D341Med (cell line): Measurements from ENCODE around the gene SNRPE.
"Not testable (repeated sequence)": the region's sequence is repeated elsewhere in the genome, so short reads cannot be mapped to it uniquely, and the experiment has no call there.

Source experiments
- DNase-seq: peaks from one replicate; pipeline ENCODE4 v3.0.0; 2012; ENCODE audit warnings: low spot score

SNRPE gene

DNA sequence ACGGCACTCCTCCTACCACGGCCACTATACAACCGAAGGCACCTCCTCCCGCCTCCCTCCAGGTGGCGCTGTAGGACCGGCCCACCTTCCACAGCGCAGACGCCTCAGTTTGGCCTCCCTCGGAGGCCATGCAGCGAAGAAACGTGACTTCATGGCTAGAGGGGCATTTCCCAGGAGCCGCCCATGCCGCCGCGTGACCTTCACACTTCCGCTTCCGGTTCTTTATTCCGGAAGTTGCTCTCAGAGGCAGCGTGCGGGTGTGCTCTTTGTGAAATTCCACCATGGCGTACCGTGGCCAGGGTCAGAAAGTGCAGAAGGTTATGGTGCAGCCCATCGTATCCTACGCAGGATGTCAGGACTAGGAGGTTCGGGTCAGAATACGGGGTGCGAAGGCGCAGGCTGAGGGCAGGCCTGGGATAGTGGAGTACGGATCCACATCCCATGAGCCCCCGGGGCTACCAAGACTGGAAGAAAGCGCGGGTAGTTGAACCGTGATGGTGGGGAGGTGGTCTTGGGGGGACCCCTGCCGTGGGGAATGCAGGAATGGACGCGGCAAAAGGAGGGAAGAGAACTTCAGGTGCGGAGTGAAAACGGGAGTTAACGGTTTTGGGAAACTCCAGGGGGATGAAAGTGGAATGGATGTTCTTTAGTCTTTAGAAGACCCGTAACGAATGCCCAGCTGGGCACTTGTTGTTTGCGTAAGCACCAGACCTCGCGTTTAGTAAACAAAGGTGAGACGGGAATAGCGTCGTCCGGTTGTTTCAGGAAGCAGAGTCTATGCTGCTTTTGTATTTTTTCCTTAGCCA, at the start of gene SNRPE:
Gene SNRPE, plus strand, starts transcription at position 221 of the 806 bp plus-strand sequence. Its CDS starts 61 bp downstream, at position 282.
- DNase-seq = peak; percentile 96

DNA sequence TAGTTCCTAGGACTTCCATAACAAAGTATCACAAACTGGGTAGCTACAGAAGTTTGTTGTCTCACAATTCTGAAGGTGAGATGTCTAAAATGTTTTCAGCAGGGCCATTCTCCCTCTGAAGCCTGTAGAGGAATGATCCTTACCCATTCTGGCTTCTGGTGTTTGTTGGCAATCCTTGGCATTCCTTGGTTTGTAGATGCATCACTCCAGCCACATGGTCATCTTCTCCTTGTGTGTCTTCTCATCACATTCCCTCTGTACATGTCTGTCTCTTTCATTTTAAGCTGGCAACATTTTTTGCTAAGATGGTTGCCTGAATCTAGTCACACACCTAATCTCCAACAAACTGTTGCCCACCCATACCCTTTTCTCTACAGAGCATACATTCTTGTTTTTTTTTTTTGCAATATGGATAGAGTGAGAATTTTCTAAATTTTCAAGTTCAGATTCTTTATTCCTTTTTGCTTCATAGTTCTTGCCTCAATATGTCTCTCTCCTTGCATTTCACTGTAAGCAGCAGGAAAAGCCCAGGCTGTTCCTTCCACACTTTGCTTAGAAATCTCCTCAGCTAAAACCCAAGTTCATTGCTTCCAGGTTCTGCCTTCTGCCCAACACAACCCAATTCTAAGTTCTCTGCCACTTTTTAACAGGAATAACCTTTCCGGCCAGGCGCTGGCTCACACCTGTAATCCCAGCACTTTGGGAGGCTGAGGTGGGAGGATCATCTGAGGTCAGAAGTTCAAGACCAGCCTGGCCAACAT, 47.6 kb upstream of the SNRPE start:
- no peak for DNase-seq

DNA sequence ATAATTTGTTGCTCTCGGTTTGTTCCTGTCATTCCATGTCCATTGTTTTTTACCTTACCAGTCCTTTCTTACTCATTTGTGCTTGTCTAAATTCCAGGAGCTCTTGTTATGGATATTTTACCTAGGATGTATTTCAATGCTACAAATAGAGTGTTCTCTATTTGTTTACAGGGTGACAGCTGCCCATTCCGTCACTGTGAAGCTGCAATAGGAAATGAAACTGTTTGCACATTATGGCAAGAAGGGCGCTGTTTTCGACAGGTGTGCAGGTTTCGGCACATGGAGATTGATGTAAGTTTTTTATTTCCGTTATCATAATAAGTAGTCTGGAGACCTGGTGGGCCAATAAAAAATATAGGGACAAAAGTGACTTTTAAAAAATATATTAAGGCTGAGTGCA, 43.0 kb upstream of the SNRPE start:
- DNase-seq = no peak

DNA sequence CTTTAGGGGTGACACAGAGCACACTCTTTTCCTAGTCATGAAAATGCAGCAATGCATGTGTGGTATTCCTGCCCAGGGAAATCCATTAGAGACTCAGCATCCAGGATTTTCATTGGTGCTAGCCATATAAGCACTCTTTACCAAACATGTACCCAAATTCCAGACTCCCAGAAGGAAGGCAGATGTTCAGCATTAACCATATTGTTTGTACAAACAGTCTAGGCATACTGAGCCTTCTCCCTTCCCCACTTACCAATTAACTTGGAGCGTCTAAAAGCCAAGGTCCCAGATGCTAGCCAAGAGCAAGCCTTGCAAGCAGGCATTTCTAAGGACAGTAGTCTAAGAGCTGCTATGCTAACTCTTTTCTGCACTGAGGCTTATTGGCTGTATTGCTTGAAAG, 38.1 kb upstream of the SNRPE start:
- DNase-seq = no peak

DNA sequence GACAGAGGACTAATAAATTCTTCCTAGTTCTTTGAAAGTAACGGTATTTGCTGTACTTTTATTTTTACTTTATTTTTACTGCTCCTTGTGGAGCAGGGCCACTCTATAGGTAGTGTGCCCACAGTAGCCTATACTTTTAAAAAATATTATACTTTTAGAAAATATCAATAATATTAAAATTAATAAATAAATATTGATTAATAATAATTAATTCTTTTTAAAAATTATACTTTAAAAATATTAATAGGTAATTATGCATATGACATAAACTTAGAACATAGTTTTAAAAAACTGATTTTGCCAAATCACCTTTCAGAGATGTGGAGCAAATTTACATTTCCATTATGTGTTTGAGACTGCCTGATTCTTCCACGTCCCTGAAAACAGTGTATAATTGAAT, 35.2 kb upstream of the SNRPE start:
- no peak for DNase-seq

DNA sequence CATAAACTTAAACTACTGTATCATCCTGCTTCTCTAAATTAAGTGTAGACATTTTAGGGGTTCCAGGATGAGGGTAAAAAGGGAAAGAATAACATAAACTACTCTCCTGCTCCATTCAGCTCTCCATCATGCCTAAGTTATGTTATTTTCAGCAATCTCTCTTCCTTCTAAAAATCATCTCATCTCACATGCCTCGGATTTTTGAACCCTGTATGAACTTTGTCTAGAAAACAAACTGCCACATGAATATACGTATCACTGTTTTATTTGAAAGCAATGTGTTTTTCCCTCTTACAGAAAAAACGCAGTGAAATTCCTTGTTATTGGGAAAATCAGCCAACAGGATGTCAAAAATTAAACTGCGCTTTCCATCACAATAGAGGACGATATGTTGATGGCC, 33.4 kb upstream of the SNRPE start:
- DNase-seq = no peak

DNA sequence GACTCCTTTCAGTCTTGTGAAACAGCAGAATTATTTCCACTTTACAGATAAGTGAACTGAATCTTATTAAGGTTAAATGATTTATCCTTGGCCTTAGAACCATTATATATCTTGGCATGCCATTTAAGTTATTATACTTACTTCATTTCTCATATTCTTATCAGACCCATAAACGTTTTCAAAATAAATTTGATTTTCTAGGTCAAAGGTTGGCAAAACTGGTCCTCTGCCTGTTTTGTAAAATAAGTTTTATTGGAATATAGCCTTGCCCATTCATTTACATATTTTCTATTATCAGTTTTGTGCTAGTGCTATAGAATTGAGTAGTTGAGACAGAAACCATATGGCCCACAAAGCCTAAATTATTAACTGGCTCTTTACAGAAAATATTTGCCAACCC, 32.9 kb upstream of the SNRPE start:
- no peak for DNase-seq

DNA sequence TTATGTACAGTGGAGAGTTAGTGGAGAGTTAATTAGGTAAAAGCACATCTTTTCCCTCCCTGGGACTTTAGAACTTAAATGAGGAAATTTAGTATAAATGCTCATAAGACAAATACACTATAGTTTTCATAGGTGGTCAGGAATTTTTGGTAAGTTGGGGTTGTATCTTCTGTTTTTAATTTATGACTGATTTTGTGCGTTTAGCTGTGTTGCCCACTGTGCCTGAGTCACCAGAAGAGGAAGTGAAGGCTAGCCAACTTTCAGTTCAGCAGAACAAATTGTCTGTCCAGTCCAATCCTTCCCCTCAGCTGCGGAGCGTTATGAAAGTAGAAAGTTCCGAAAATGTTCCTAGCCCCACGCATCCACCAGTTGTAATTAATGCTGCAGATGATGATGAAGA, 32.2 kb upstream of the SNRPE start:
- DNase-seq = not testable (repeated sequence)

DNA sequence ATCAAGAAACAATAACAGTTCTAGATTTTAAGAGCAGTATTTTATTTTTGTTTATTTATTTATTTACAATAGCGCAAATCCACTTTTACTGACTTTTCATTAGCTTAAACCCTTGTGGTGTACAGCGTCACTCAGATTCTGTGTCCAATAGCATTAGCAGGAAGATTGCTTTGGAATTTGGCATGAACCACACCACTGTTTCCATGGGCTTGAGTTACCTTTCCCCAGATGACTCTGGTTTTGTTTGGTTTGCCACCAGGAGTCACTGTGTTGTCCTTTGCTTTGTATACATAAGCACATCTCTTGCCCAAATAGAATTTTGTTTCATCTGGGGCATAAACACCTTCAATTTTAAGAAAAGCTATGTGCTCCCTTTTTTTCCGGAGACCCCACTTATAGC, 25.9 kb upstream of the SNRPE start:
- DNase-seq = no peak

DNA sequence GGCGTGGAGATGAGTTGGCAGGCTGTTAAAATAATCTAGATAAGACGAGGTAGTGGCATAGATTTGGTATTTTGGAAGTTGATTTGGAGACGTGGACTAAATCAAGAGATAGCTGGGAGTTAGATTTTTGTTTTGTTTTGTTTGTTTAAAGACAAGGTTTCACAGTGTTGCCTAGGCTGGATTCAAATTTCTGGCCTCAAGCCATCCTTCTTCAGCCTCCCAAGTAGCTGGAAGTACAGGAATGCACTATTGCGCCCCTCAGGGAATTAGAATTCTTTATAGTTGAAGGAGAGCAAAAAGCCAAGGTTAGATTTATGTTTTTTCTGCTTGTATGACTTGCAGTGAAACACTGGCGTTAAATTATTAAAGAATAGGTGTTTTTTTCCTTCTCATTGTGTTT, 22.3 kb upstream of the SNRPE start:
- DNase-seq = no peak

DNA sequence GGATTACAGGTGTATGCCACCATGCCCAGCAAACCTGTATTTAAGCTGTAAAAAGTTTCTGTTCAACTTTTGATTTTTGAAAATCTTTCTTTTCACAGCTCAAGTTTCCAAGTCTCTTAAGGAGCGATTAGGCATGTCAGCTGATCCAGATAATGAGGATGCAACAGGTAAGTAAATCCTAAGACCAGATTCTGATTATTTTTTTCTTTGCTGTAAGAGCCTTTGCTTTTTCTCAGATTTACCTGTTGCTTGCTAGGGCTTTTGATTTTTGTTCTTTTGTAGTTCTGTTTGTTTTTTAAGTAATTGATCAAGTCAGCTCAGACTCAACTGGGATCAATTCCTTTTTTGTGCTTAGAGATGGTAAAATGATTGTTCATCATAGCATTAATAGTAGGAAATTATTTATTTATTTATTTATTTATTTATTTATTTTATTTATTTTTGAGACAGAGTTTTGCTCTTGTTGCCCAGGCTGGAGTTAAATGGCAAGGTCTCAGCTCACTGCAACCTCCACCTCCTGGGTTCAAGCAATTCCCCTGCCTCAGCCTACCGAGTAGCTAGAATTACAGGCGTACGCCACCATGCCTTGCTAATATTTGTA, 21.1 kb upstream of the SNRPE start:
- no peak for DNase-seq

DNA sequence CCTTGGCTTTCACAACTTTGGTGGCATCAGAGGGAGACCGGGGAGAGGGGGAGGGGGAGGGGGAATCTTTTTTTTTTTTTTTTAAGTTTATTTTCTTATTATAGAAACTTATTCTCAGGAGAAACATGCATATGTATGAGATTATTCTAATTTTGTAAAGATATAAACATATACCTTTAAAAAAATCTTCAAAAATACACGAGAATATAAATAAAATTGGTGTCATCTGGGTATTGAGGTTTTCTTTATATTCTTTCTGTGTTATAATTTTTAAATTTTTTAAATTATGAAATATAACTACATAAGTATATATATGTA, 18.9 kb upstream of the SNRPE start:
- no peak for DNase-seq

DNA sequence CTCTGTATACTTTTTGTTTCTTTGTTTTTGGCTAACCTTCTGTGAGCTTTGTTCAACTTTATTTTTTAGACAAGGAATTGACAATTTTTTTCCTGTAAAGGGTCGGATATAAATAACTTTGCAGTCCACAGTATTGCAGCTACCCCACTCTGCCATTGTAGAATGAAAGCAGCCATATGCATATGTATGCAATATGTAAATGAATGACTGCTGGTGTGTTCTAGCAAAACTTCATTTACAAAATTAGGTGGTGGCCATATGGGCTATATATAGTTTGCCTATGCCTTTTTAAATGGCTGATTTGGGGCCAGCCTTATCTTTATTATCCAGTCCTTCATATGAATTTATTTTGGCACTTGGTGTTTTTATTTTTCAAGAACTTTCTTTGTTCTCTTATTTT, 18.0 kb upstream of the SNRPE start:
- no peak for DNase-seq

DNA sequence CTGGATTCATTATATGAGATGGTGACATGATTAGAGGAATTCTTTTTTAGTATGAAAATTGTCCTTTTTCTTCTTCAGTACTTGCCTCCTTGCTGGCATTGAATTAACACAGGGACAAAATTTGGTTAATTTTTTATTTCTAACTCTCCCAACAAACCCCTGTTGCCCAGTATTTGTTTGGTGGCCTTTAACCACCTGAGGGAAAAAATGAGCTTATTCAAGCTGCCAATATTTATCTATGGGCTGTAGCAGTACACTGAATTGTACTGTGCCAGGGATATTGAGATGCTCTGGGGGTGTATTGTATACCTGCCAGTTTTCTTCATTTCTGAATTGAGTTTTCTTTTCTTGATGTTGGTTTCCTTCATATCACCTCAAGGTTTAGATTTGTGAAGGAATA, 8.3 kb upstream of the SNRPE start:
- not testable (repeated sequence) for DNase-seq

DNA sequence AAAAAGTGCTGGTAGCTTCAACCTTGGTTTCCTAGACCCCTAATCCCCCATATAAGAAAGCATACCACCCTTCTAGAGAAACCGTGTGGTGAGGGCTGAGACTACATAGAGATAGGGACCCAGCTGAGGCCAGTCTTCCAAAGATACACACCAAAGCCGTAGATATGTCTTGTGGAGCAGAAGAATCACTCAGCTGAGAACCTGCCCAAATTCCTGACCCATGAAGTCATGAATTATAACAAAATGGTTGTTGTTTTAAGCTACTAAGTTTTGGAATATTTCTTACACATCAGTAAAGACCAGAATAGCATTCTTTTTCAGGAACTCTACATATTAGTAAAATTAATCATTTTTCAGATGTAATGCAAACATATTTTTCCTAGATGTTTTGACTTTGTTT, 3.3 kb upstream of the SNRPE start:
- DNase-seq = no peak

DNA sequence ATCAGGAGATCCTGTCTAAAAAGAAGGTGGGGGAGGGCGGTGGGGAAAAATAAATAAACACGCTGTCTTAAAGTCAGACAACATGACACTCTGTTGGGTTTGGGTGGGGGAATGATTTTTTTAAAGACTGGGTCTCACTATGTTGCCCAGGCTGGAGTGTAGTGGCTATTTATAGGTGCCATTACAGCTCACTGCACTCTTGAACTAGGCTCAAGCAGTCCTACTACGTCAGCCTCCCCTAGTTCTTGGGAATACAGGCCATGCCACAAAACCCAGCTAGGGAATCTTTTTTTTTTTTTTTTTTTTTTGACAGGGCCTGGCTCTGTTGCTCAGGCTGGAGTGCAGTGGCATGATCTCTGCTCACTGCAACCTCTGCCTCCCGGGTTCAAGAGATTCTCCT, 2.4 kb upstream of the SNRPE start:
- no peak for DNase-seq

DNA sequence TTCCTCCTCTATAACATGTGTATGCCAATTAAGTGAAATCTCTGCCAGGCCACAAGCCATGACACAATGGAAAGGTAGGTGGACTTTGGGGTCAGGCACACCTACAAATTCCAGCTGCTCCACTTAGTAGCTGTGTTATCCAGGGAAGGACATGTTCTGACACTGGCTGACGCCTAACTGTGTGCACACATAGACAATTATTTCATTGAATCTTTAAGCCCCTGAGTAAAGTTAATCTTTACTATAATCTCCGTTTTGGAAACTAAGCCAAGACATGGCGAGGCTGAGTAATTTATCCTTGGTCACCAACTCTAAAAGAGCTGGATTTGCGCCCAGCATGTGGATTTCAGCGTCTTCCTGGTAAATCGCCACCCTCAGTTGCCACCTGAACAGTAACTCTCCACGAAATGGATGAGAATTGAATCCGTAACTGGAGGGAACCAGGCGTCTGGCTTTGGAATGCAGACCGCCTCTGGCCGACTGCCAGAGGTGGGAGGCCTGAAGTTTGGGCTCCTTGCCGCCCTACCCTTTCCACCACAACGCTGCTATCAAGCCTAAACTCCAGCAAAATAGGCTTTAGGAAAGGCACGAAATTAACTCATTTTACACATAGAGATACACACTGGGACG, 888 bp upstream of the SNRPE start:
- peak; percentile 71 for DNase-seq

DNA sequence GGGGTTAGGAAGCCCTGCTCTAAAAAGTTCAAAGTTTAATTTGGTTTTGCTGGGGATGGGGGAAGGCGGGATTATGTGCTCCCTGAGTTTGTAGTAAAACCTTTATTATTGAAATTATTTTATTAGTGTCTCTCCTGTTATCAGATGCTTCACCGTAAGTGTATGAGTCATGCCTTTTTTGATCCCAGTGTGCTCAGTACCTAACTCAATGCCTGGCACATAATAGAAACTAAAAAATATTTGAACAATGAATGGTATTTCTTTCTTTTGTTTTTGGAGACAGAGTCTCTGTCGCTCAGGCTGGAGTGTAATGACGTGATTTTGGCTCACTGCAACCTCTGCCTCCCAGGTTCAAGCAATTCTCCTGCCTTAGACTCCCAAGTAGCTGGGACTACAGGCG, 6.4 kb downstream of the SNRPE start:
- DNase-seq = no peak

DNA sequence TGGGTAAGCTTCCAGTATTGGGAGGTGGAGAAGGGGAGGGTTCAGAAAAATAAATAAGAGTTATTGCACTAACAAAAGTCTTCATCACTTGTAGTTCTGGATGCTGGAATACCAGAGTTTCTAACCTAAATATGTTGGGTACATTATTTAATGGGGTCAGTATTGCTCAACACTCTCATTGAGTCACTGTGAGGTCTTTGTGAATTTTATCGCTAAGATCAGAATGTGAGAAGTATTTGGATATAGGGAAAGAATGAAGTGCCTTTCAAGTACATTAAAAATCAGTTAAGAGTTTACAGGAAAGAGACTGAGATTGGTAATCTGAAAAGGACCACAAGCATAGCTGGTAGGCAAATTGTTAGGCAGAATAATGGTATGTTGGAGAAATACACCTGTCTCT, 8.8 kb downstream of the SNRPE start:
- DNase-seq = no peak

DNA sequence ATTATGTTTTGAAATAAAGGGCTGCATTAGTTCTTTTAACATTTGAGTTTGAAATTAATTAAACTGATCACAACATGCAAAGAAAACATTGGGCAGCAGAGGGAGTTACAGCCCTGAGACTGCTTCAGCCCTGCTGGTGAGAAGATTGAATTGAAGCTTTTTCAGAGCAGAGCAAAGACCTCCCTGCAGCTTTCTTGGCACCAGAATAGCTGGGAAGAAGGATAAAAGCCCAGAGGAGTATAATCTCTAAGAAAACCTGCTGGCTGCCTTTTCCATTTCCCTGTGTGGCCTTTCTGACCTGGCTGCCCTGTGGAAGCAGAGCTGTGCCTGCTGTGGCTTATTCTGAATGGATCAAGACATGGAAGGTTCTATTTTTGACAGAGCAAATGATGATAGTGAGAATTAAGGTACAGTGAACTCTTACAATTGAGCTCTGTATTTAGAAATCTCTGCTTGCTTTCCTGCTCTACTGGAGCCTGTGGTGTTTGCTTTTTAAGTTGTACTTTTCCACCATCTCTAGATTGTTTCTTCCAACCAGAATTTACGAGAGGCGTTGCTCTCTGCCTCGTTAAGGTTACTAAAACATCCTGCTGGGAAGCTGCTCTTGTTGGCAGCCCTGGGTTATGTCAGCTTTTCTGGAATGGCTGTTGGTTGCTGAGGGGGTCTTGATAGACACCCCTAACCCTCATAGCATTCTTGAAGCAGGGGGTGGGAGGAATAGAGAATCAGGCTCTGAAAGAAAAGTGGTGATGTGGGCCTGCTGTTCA, 9.9 kb downstream of the SNRPE start:
- DNase-seq = peak; percentile 87

DNA sequence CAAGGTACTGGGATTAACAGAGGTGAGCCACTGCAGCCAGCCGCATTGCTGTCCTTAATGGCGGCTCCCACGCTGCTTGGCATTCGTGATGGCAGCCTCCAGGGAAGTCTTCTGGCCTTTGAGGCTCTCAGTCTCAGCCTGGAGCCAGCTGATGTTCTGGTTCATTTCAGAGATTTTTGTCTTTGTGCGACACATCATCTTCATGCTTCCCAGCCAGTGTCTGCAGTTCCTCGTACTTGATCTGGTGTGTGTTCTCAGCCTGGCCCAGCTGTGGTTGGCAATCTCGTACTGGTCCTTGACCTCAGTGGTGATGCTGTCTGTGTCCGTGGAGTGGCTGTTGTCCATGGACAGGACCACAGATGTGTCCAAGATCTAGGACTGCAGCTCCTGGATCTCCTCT, 11.7 kb downstream of the SNRPE start:
- DNase-seq = no peak

DNA sequence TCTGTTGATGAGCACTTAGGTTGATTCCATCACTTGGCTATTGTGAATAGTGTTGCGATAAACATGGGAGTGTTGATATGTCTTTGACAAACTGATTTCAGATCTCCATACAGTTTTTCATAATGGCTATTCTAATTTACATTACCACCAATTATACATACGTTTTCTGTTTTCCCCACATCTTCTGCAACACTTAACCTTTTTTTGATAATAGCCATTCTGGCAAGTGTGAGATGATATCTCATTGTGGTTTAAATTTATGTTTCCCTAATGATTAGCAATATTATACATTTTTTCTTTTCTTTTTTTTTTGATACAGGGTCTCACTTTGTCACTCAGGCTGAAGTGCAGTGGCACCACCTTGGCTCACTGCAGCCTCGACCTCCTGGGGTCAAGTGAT, 17.0 kb downstream of the SNRPE start:
- DNase-seq = no peak
